NCI-H1048 (cell line): ENCODE data around the gene OARD1.
"Not testable (repeated sequence)": the region's sequence is repeated elsewhere in the genome, so short reads cannot be mapped to it uniquely, and the experiment has no call there.

ENCODE experiments used
- DNase-seq: peaks from one replicate; lab custom pipeline; 2025; lab: John Stamatoyannopoulos, UW

Gene OARD1

DNA sequence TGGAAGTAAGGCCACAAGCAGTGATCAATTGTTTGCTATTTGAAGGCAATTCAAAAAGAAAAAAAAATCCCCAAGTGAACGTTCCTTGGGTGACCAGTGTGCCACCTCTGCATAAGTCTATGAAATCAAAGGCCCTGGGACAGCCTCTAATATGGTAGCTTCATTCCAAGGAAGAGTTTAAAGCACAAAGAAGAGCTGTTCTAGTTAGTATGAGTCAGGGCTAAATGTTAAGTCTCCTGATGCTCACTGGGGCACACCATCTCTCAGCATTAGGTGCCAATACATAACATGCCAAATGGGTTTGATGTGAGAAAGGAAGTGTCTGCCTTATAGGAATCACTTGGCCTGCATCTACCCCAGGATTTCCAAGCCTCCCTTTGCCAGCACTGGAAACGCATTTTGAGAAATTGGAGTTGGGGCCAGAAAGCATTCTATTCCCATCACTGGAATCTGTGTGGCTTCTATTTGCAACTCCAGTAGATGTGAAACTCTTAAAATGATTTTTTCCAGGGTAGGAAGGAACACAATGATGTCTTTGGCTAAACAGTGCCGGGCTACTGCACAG is 46.1 kb downstream of the OARD1 start:
- no peak for DNase-seq

GRCh38 chr6:41023114-41023513 is 49.0 kb downstream of the OARD1 start:
- no peak for DNase-seq

GRCh38 chr6:41022294-41022693 is 49.9 kb downstream of the OARD1 start:
- no peak for DNase-seq

DNA sequence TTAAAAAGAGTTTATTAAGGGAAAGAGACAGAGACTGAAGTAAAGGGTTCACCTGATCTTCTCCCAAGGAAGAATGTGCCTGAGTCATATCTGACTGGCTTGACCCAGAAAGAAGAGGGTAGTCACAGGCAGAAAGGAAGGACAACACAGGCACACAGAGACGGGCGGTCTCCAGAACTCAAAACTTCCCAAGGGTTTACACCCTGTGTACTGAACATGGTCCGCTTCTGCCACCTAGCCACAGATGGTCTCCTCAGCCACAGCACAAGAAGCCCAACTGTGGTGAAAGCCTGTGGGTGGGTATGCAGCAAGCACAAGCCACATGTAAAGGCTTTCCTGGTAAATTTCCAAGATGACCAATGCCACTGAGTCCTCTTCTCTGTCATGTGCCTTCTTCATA is 50.3 kb downstream of the OARD1 start:
- DNase-seq = no peak

GRCh38 chr6:41017663-41018062 is 54.5 kb downstream of the OARD1 start:
- no peak for DNase-seq

DNA sequence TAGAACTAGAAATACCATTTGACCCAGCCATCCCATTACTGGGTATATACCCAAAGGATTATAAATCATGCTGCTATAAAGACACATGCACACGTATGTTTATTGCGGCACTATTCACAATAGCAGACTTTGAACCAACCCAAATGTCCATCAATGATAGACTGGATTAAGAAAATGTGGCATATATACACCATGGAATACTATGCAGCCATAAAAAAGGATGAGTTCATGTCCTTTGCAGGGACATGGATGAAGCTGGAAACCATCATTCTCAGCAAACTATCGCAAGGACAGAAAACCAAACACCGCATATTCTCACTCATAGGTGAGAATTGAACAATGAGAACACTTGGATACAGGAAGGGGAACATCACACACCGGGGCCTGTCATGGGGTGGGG is 56.3 kb downstream of the OARD1 start:
- DNase-seq = not testable (repeated sequence)

- no peak for DNase-seq
These were observed 57.4 kb downstream of the OARD1 start for GRCh38 chr6:41014780-41015179.
